Measurements from ENCODE around the gene IPO9.
A peak's percentile ranks its signal among the peaks of the same experiment; 100 is the strongest.

IPO9 gene

GRCh38 chr1:201828820-201829774 is at the start of gene IPO9:
Gene IPO9 (plus strand): TSS chr1:201829157. CDS start chr1:201829210, 53 bp downstream.
- DNase-seq: peak; percentile 96

GRCh38 chr1:201779351-201779880 is 49.5 kb upstream of the IPO9 start:
- no peak for DNase-seq

- no peak for DNase-seq
These were observed 48.0 kb upstream of the IPO9 start for GRCh38 chr1:201780952-201781351.

GRCh38 chr1:201781437-201781836 is 47.5 kb upstream of the IPO9 start:
- no peak for DNase-seq

- DNase-seq: no peak
These were observed 46.6 kb upstream of the IPO9 start for GRCh38 chr1:201782353-201782752.

GRCh38 chr1:201783058-201783457 is 45.9 kb upstream of the IPO9 start:
- DNase-seq: no peak

GRCh38 chr1:201783572-201783971 is 45.4 kb upstream of the IPO9 start:
- no peak for DNase-seq

GRCh38 chr1:201785291-201785690 is 43.7 kb upstream of the IPO9 start:
- no peak for DNase-seq

GRCh38 chr1:201786824-201787223 is 42.1 kb upstream of the IPO9 start:
- DNase-seq: no peak

GRCh38 chr1:201788296-201788695 is 40.7 kb upstream of the IPO9 start:
- DNase-seq: no peak

- no peak for DNase-seq
These were observed 39.7 kb upstream of the IPO9 start for GRCh38 chr1:201789245-201789644.

- no peak for DNase-seq
These were observed 38.7 kb upstream of the IPO9 start for GRCh38 chr1:201790261-201790660.

- DNase-seq: no peak
These were observed 37.7 kb upstream of the IPO9 start for GRCh38 chr1:201791051-201791778.

GRCh38 chr1:201791779-201792173 is 37.2 kb upstream of the IPO9 start:
- DNase-seq: no peak

GRCh38 chr1:201792534-201793305 is 36.2 kb upstream of the IPO9 start:
- peak; percentile 30 for DNase-seq

GRCh38 chr1:201793306-201793925 is 35.5 kb upstream of the IPO9 start:
- no peak for DNase-seq

- no peak for DNase-seq
These were observed 33.9 kb upstream of the IPO9 start for GRCh38 chr1:201795066-201795465.

GRCh38 chr1:201800246-201800645 is 28.7 kb upstream of the IPO9 start:
- DNase-seq: no peak

GRCh38 chr1:201806801-201807200 is 22.2 kb upstream of the IPO9 start:
- DNase-seq: no peak

GRCh38 chr1:201807958-201808632 is 20.9 kb upstream of the IPO9 start:
- DNase-seq: no peak

GRCh38 chr1:201808633-201808990 is 20.3 kb upstream of the IPO9 start:
- DNase-seq: no peak

- no peak for DNase-seq
These were observed 19.1 kb upstream of the IPO9 start for GRCh38 chr1:201809876-201810275.
